Aorta (tissue), 5 donors: ENCODE data around the gene TMEM80. TPM values are rescaled to one million over a fixed set of nuclear protein-coding genes. Genes with fewer than 3 reads are reported as not detected.
"Not testable (repeated sequence)": the region's sequence is repeated elsewhere in the genome, so short reads cannot be mapped to it uniquely, and the experiment has no call there.

Experiments
- ATAC-seq: fragments of 200-7000 bp; cut with Tn5 transposase; one replicate; pipeline ENCODE4 v1.9.1; 2022; ENCODE audit warnings: moderate library complexity; ENCODE audit not compliant: low FRiP score
- DNase-seq, 2 donors: peaks; one replicate each; pipeline ENCODE4 v3.0.0-alpha.2; 2020
- H3K27ac ChIP-seq, 2 donors: one replicate each; pipeline ENCODE4 v1.5.1; 2013; ENCODE audit warnings: low read length in 2 of 2, mild to moderate bottlenecking in 2 of 2, moderate library complexity in 2 of 2, control low read depth in 1 of 2, inconsistent platforms in 1 of 2, low read depth in 1 of 2
- H3K27me3 ChIP-seq, 2 donors: one replicate each; pipeline ENCODE4 v1.6.1; 2013; ENCODE audit warnings: control low read depth in 1 of 2, low read length in 1 of 2, mild to moderate bottlenecking in 1 of 2, moderate library complexity in 1 of 2; ENCODE audit not compliant: insufficient read depth in 2 of 2, control insufficient read depth in 1 of 2
- H3K36me3 ChIP-seq, 2 donors: one replicate each; pipeline ENCODE4 v1.6.1; 2013; ENCODE audit warnings: control low read depth in 1 of 2, low read length in 1 of 2, mild to moderate bottlenecking in 1 of 2; ENCODE audit not compliant: insufficient read depth in 2 of 2, control insufficient read depth in 1 of 2
- H3K4me1 ChIP-seq, 2 donors: one replicate each; pipeline ENCODE4 v1.6.1; 2013; ENCODE audit warnings: low read length in 2 of 2, control low read depth in 1 of 2, mild to moderate bottlenecking in 1 of 2, moderate library complexity in 1 of 2; ENCODE audit not compliant: insufficient read depth in 2 of 2, control insufficient read depth in 1 of 2
- H3K4me3 ChIP-seq, 2 donors: one replicate each; pipeline ENCODE4 v1.5.1; 2013; ENCODE audit warnings: low read length in 2 of 2, control low read depth in 1 of 2, mild to moderate bottlenecking in 1 of 2
- H3K9me3 ChIP-seq: one replicate; pipeline ENCODE4 v1.6.1; 2013; ENCODE audit warnings: mild to moderate bottlenecking, low read length; ENCODE audit not compliant: control insufficient read depth
- WGBS, 2 donors: extraction: QIAGEN DNeasy Blood & Tissue Kit; methylation state at CpG; one replicate each; pipeline ENCODE4 v1.1.7; 2013; 5-methylcytosine and 5-hydroxymethylcytosine counted together
- intact Hi-C, 2 donors: fragments of 100-400 bp; cut with DNase I; formaldehyde crosslinking; loops; one replicate each; pipeline versions ENCODE4 v1.14.2 to v1.15.0; 2022
- polyA plus RNA-seq, 2 donors: library from polyadenylated mRNA; stranded (reverse); fragments of 200-250 nt; gene quantifications; one replicate each; pipeline ENCODE4 v1.2.3, GENCODE V29; 2013
- total RNA-seq, 2 donors: library from RNA; stranded (reverse); fragmentation: NEBNext Ultra II Directional; extraction: Animal tissue kit (Norgen Biotek cat#: 25700); gene quantifications; one replicate each; pipeline ENCODE4 v1.2.1, GENCODE V29; 2021
- donor health status: healthy with polysubstance abuse.
- donor health status: Bipolar disorder and iron deficiency.
- donor health status: DM: no; HTN: no; CAD: no.
- donor health status: DM: no; HTN: no; CAD: no.
- donor health status: DM: yes; HTN: yes; CAD: no.

Gene TMEM80
- total and polyA plus RNA-seq, 4 donors, result 8.4 to 31.2 (median 19.3) TPM

- intact Hi-C loops, result no loop called here
- DNase-seq (no peak), ATAC-seq (no peak)
- H3K9me3 ChIP-seq, result no peaks in the 10 kb centered on the region
- no peak overlapping the region for H3K27ac ChIP-seq
- peaks cover under 1 to 4% of the 10 kb centered on the region in 2 donors for H3K36me3 ChIP-seq
- WGBS, 2 donors, result 86 to 88% methylated on average over 13 of the region's 13 CpGs
- no peaks in the 10 kb centered on the region for H3K27me3 ChIP-seq
- no peak overlapping the region for H3K4me3 ChIP-seq
- H3K4me1 ChIP-seq, result no peaks in the 10 kb centered on the region
Measured at GRCh38 chr11:687751-688150, 7.9 kb upstream of the TMEM80 start.

- H3K9me3 ChIP-seq, result no peaks in the 10 kb centered on the region
- 91 to 92% methylated on average over 9 of the region's 9 CpGs for WGBS, 2 donors
- peaks cover 0 to 4% of the 10 kb centered on the region in 2 donors for H3K36me3 ChIP-seq
- H3K27me3 ChIP-seq, result no peaks in the 10 kb centered on the region
- no peaks in the 10 kb centered on the region for H3K4me1 ChIP-seq
- no peak overlapping the region for H3K27ac ChIP-seq
- no peak for ATAC-seq
- no peak overlapping the region for H3K4me3 ChIP-seq
- no peak for DNase-seq
- intact Hi-C loops, result no loop called here
Measured at GRCh38 chr11:688681-689080, 6.9 kb upstream of the TMEM80 start.

GRCh38 chr11:689625-690024 is 6.0 kb upstream of the TMEM80 start:
- H3K9me3 ChIP-seq, result no peaks in the 10 kb centered on the region
- H3K36me3 ChIP-seq, result peaks cover 0 to 4% of the 10 kb centered on the region in 2 donors
- no peak overlapping the region for H3K4me3 ChIP-seq
- intact Hi-C loops, result no loop called here
- no peaks in the 10 kb centered on the region for H3K4me1 ChIP-seq
- DNase-seq, result no peak
- no peak for ATAC-seq
- 69 to 77% methylated on average over 7 of the region's 7 CpGs for WGBS, 2 donors
- no peaks in the 10 kb centered on the region for H3K27me3 ChIP-seq
- H3K27ac ChIP-seq, result no peak overlapping the region

GRCh38 chr11:690244-690643 is 5.4 kb upstream of the TMEM80 start:
- H3K4me3 ChIP-seq, ATAC-seq, H3K9me3 ChIP-seq, H3K36me3 ChIP-seq, DNase-seq, H3K27me3 ChIP-seq, H3K27ac ChIP-seq, intact Hi-C loops, H3K4me1 ChIP-seq: not testable (repeated sequence)
- 94 to 97% methylated on average over 3 of the region's 3 CpGs for WGBS, 2 donors

- no peak for ATAC-seq
- WGBS, 2 donors, result 82% methylated on average over 27 of the region's 27 CpGs
- no peak overlapping the region for H3K4me3 ChIP-seq
- peaks cover 0 to 4% of the 10 kb centered on the region in 2 donors for H3K36me3 ChIP-seq
- H3K27me3 ChIP-seq, result no peaks in the 10 kb centered on the region
- intact Hi-C loops, result no loop called here
- DNase-seq, result no peak
- H3K27ac ChIP-seq, result no peak overlapping the region
- H3K4me1 ChIP-seq, result no peaks in the 10 kb centered on the region
- H3K9me3 ChIP-seq, result no peaks in the 10 kb centered on the region
Measured at GRCh38 chr11:690738-691633, 4.6 kb upstream of the TMEM80 start.

GRCh38 chr11:691710-692590 is 3.7 kb upstream of the TMEM80 start:
- WGBS, 2 donors, result 90 to 91% methylated on average over 18 of the region's 18 CpGs
- H3K27me3 ChIP-seq, result no peaks in the 10 kb centered on the region

GRCh38 chr11:692824-693414 is 2.7 kb upstream of the TMEM80 start:
- H3K27ac ChIP-seq, result no peak overlapping the region
- no peaks in the 10 kb centered on the region for H3K4me1 ChIP-seq
- intact Hi-C loops, result no loop called here
- H3K27me3 ChIP-seq, result no peaks in the 10 kb centered on the region
- DNase-seq (no peak), ATAC-seq (no peak)
- no peaks in the 10 kb centered on the region for H3K36me3 ChIP-seq
- 85 to 86% methylated on average over 23 of the region's 23 CpGs for WGBS, 2 donors
- H3K4me3 ChIP-seq, result no peak overlapping the region
- no peaks in the 10 kb centered on the region for H3K9me3 ChIP-seq

More at GRCh38 chr11:691710-692590, 3.7 kb upstream of the TMEM80 start:
- no peak overlapping the region for H3K27ac ChIP-seq
- no peak overlapping the region for H3K4me3 ChIP-seq
- H3K36me3 ChIP-seq, result peaks cover 0 to 3% of the 10 kb centered on the region in 2 donors
- ATAC-seq (no peak), DNase-seq (no peak)
- H3K9me3 ChIP-seq, result no peaks in the 10 kb centered on the region
- no peaks in the 10 kb centered on the region for H3K4me1 ChIP-seq
- intact Hi-C loops, result no loop called here

- H3K9me3 ChIP-seq, result no peaks in the 10 kb centered on the region
- H3K27ac ChIP-seq, result no peak overlapping the region
- H3K36me3 ChIP-seq, result no peaks in the 10 kb centered on the region
- H3K4me3 ChIP-seq, result no peak overlapping the region
- intact Hi-C loops, result no loop called here
- no peaks in the 10 kb centered on the region for H3K4me1 ChIP-seq
- H3K27me3 ChIP-seq, result no peaks in the 10 kb centered on the region
- 31 to 43% methylated on average over 13 of the region's 13 CpGs for WGBS, 2 donors
- ATAC-seq (no peak), DNase-seq (no peak)
Measured at GRCh38 chr11:693415-693831, 2.2 kb upstream of the TMEM80 start.
